Renal cortical epithelial cell (primary cell): Measurements from ENCODE around the gene NUP210. TPM values are rescaled to one million over a fixed set of nuclear protein-coding genes. Genes with fewer than 3 reads are reported as not detected.
A peak's percentile ranks its signal among the peaks of the same experiment; 100 is the strongest.

ENCODE experiments used
- DNase-seq: peaks from one replicate; pipeline ENCODE4 v3.0.0-alpha.2; 2011; ENCODE audit warnings: low read depth
- total RNA-seq: library from RNA; depleted of rRNA; stranded (reverse); fragments of >200 nt; gene quantifications from 2 replicates; pipeline ENCODE4 v1.2.3, GENCODE V29; 2014

NUP210 gene
- total RNA-seq, 1 donor from 2014 or later = 3.6 TPM

GRCh38 chr3:13323822-13324221 is 96.3 kb downstream of the NUP210 start:
- no peak for DNase-seq

DNA sequence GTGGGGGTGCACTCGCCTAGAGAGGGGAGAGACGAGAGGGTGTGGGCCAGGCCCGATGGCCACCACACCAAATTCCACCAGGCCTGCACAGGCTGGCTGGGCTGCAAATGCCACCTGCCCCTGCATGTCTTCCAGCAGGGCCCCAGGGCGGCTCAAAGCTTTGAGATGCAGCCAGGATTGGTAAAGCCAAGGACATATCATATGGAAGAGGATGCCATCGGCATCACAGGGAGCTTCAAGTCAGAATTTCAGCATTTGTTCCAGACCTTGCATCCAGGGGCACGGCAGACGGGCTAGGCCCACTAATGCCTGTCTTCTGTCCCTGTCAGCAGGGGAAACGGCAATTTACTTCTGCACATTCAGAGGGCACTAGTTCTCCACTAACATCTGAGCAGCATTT is 97.8 kb downstream of the NUP210 start:
- no peak for DNase-seq

DNA sequence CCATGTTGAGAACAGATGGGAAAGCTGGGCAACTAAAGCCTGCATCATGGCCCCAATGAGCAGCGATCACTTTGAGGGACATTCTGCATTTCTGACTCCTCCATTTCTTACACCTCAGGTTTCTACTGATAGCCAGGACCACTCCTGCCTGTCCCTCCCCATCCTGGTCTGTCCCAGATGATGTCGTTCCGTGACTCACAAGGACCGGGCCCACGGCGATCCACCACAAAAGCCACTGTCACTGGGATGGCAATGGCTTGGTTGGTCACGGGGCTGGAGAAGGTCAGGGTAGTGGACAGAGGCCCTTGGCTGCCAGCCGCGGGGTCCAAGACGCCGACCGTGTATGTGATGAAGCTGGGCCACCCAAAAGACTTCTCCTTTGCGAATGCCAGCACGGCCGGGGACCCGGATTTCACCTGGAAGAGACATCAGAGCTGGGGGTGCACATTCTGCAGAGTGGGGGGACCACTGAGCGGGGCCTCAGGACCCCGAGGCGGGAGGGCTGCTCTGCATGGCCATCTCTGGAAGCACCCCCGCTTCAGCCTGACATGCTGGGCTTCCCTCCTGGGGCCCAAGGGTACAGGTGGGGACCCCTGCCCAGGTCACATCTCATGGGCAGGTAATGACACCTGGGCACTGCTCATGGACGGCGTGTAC is 100.4 kb downstream of the NUP210 start:
- no peak for DNase-seq

DNA sequence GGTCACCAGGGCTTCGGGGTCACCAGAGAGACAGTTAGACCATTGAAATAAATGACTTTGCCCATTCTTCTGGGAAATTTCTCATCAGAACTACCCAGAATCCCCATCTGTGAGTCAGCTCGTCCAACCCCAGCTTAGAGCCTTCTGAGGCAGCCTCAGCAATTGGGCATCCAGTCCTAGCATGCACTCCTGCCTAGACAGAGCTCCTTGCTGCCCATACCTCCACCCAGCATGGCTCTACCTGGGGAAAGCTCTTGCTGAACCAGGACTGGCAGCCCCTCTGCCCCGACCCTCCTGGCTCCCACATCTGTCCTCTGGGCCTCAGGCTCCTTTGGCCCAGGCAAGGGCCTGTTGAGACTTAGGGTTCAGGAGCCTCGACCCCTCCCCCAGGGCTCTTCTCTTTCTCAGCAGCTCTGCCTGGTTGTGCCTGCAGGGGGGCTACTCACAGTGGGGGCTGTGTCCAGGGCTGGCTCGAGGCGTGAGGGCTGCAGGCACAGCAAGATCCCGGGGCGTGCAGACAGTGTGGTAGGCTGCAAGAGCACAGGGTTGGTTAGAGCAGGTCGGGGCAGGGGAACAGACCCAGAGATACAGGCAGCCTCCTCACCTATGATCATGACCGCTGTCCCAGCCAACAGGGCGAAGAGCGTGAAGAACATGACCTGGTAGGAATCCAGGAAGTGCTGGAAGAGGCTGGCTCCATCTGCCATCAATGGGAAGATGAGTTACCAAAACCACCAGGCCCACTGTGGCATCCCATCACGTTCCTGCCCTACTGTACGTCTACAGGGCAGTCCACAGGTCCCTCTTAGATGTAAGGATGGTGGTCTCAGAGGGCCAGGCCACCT is 101.3 kb downstream of the NUP210 start:
- no peak for DNase-seq

GRCh38 chr3:13317596-13318320 is 102.4 kb downstream of the NUP210 start:
- DNase-seq = no peak

GRCh38 chr3:13316603-13317002 is 103.5 kb downstream of the NUP210 start:
- no peak for DNase-seq

GRCh38 chr3:13314877-13315276 is 105.2 kb downstream of the NUP210 start:
- no peak for DNase-seq

GRCh38 chr3:13313813-13314212 is 106.3 kb downstream of the NUP210 start:
- DNase-seq = no peak

- DNase-seq = no peak
Observed at GRCh38 chr3:13309004-13309403, 111.1 kb downstream of the NUP210 start.

DNA sequence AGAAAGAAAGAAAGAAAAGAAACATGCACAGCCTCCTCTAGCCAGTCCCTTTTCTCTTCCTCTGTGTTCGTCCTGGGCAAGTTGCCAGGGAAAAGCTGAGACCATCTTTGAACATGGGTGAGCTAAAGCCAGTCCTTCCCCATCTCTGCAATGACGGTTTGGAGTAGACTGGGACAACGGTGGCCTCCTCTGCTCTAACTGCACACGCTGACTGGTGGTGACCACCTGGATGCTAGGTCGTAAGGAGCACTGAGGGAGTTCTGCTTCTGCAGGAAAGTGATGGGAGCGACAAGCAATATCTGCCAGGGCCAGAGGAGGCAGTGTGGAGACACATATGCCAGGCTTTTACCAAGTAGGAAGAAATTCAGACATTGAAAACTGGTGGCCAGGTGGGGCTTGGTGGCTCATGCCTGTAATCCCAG is 111.7 kb downstream of the NUP210 start:
- DNase-seq = peak; percentile 57

DNA sequence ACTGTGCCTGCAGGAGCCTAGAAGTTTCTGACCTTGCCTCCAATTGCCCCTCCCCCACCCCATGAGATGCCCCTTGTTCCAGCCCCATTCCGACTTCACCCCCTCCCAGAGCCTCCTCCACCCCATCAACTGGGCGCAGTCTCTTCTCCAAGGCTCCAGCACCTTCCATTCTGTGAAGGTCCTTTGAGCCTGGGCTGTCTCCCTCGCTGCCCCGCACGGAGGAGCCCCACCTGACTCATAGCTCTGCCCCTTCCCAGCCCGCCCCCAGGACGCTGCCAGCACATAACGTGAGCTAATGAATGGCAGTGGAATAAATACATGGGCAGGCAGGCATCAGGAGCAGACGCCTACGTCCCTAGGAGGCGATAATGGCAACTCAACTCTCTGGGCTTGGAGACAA is 113.1 kb downstream of the NUP210 start:
- no peak for DNase-seq

GRCh38 chr3:13305623-13306022 is 114.5 kb downstream of the NUP210 start:
- no peak for DNase-seq

DNA sequence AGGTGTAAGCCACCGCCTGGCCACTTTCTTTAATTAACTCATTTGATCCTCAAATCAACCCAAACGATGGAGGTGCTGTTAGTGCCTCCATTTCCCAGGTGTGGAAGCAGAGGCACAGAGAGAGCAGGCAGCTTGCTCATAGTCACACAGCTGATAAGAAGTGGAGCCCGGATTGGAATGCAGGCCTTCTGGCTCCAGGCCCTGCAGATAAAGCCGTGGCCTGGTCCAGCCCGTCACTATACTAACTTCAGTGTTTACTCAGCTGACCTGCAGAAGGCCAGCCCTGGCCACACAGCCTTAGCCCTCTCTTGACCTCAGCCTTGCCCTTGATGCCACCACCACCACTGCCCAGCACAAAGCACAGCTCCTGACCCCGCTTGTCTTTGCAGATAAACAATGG is 116.7 kb downstream of the NUP210 start:
- no peak for DNase-seq

- peak; percentile 52 for DNase-seq
Observed at GRCh38 chr3:13301286-13301987, 118.7 kb downstream of the NUP210 start.

GRCh38 chr3:13300546-13301285 is 119.4 kb downstream of the NUP210 start:
- no peak for DNase-seq

- no peak for DNase-seq
Observed at GRCh38 chr3:13299531-13300155, 120.5 kb downstream of the NUP210 start.

DNA sequence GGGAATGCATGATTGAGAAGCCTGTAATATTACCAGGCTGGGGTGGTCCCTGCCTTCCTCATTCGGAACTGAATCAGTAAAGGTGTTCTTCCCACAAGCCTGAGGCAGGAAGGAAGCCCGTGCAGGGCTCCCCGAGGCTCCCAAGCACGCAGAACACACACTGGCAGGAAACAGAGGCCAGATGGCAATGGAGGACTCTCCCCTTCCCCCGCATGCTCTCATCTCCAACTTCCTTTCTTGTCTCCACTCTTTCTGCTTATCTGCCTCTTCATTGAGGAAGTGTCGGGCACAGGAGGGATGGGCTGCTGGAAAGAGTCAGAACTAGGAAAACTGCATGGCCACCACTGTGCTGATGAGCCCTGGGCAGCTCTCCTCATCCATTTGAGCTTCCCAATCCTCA is 123.5 kb downstream of the NUP210 start:
- DNase-seq = no peak

DNA sequence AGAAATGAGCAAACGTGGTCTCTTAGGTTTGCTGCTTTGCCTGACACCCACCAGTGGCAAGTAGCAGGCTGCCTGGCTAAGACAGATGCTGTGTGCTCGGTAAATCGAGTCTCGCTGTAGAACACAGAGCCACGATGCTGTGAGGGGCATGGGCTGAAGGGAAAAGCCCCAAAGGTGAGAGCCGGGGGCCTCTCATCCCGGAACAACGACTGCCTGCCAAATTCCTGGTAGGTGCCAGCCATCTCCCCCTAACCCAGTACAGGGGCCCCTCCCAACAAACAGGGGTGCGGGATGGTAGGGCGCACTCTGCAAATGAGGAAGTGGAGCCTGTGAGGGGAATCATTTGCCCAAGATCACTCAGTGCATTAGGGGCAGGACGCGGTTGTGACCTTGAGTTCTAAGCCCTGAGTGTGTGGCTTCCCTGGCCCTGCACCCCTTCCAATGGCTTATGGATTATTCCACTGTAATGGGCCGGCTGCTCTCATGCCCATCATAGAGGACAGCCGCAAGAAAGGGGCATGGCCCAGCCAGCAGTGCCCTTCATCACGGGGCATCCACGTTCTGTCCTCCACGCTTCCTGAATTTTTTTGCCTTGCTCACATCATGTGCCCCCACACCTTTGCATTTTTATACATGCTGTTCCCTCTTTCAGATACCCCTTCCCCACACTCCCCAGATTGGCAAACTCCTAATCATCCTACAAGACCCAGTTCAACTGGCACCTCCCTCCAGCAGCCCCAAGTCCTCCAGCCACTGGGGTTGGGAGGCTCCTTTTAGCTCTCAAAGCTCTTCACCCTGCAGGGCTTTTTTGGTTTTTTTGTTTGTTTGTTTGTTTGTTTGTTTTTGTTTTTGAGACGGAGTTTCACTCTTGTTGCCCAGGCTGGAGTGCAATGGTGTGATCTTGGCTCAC is 125.4 kb downstream of the NUP210 start:
- DNase-seq = no peak

- DNase-seq = peak; percentile 85
Observed at GRCh38 chr3:13292375-13292774, 127.7 kb downstream of the NUP210 start.

- no peak for DNase-seq
Observed at GRCh38 chr3:13290941-13291340, 129.2 kb downstream of the NUP210 start.
